WTC11 (cell line): Measurements from ENCODE around the gene CLBA1. TPM values are rescaled to one million over a fixed set of nuclear protein-coding genes. Genes with fewer than 3 reads are reported as not detected.

Experiments
- ATF1 ChIP-seq: sonication (generic); formaldehyde crosslinking; IDR thresholded peaks from 2 replicates; pipeline ENCODE4 v1.8.1; 2023; ENCODE audit warnings: mild to moderate bottlenecking, moderate library complexity, missing genetic modification reagents
- ELF4 ChIP-seq: sonication (generic); formaldehyde crosslinking; IDR thresholded peaks from 2 replicates; pipeline ENCODE4 v1.8.1; 2022; ENCODE audit warnings: low read depth, mild to moderate bottlenecking, moderate library complexity, missing genetic modification reagents
- EMX1 ChIP-seq: fragments of 250-450 bp; sonication (Bioruptor Pico); IDR thresholded peaks from 2 replicates; pipeline ENCODE4 v1.8.0; 2021; ENCODE audit warnings: mild to moderate bottlenecking
- ESRRA ChIP-seq: sonication (generic); formaldehyde crosslinking; IDR thresholded peaks from 2 replicates; pipeline ENCODE4 v1.8.1; 2022; ENCODE audit warnings: mild to moderate bottlenecking, missing genetic modification reagents, borderline replicate concordance
- GRHL2 ChIP-seq: fragments of 250-450 bp; sonication (Bioruptor Pico); IDR thresholded peaks from 2 replicates; pipeline ENCODE4 v1.8.0; 2022; ENCODE audit warnings: mild to moderate bottlenecking, moderate library complexity; ENCODE audit not compliant: insufficient replicate concordance, severe bottlenecking
- IRF2 ChIP-seq: sonication (generic); formaldehyde crosslinking; IDR thresholded peaks from 2 replicates; pipeline ENCODE4 v1.8.0; 2022; ENCODE audit warnings: low read depth, missing genetic modification reagents, borderline replicate concordance
- JAZF1 ChIP-seq: fragments of 250-450 bp; sonication (Bioruptor Pico); IDR thresholded peaks from 2 replicates; pipeline ENCODE4 v1.9.0; 2021; ENCODE audit warnings: moderate library complexity, mild to moderate bottlenecking, inconsistent platforms
- KAT7 ChIP-seq: sonication (generic); formaldehyde crosslinking; IDR thresholded peaks from 2 replicates; pipeline ENCODE4 v1.8.1; 2023; ENCODE audit warnings: missing genetic modification reagents, mild to moderate bottlenecking, borderline replicate concordance
- MYBL2 ChIP-seq: sonication (generic); formaldehyde crosslinking; IDR thresholded peaks from 2 replicates; pipeline ENCODE4 v1.8.1; 2023; ENCODE audit warnings: mild to moderate bottlenecking, moderate library complexity, missing genetic modification reagents
- NFATC4 ChIP-seq: fragments of 250-450 bp; sonication (Bioruptor Pico); IDR thresholded peaks from 2 replicates; pipeline ENCODE4 v1.9.0; 2021; ENCODE audit warnings: mild to moderate bottlenecking
- NFYB ChIP-seq: sonication (generic); formaldehyde crosslinking; conservative IDR thresholded peaks from 2 replicates; pipeline ENCODE4 v1.8.0; 2022; ENCODE audit warnings: low read depth, missing genetic modification reagents
- NR3C1 ChIP-seq: sonication (generic); formaldehyde crosslinking; conservative IDR thresholded peaks from 2 replicates; pipeline ENCODE4 v1.8.1; 2023; ENCODE audit warnings: low read depth, mild to moderate bottlenecking, missing genetic modification reagents
- PRRX2 ChIP-seq: fragments of 250-450 bp; sonication (Bioruptor Pico); IDR thresholded peaks from 2 replicates; pipeline ENCODE4 v1.8.0; 2021; ENCODE audit warnings: mild to moderate bottlenecking
- SMAD4 ChIP-seq: sonication (generic); formaldehyde crosslinking; IDR thresholded peaks from 2 replicates; pipeline ENCODE4 v1.8.0; 2022; ENCODE audit warnings: mild to moderate bottlenecking, missing genetic modification reagents
- TCF7 ChIP-seq: sonication (generic); formaldehyde crosslinking; IDR thresholded peaks from 2 replicates; pipeline ENCODE4 v1.8.0; 2022; ENCODE audit warnings: mild to moderate bottlenecking, low read depth, missing genetic modification reagents, moderate library complexity
- TP53 ChIP-seq: sonication (generic); formaldehyde crosslinking; IDR thresholded peaks from 2 replicates; pipeline ENCODE4 v1.8.1; 2023; ENCODE audit warnings: mild to moderate bottlenecking, missing genetic modification reagents
- ZBTB21 ChIP-seq: sonication (generic); formaldehyde crosslinking; IDR thresholded peaks from 2 replicates; pipeline ENCODE4 v1.8.1; 2023; ENCODE audit warnings: mild to moderate bottlenecking, missing genetic modification reagents, borderline replicate concordance
- ZNF416 ChIP-seq: fragments of 250-450 bp; sonication (Bioruptor Pico); IDR thresholded peaks from 2 replicates; pipeline ENCODE4 v1.9.0; 2021; ENCODE audit warnings: mild to moderate bottlenecking, inconsistent platforms
- total RNA-seq: library from RNA; stranded (reverse); gene quantifications from 3 replicates; pipeline ENCODE4 v1.2.3, GENCODE V29; 2021
- TF ChIP-seq, protein P1 (sequence below): sonication (generic); formaldehyde crosslinking; IDR thresholded peaks from 2 replicates; pipeline ENCODE4 v1.8.0; 2023; ENCODE audit warnings: missing genetic modification reagents, mild to moderate bottlenecking, borderline replicate concordance
- TF ChIP-seq, protein P2 (sequence below): sonication (generic); formaldehyde crosslinking; IDR thresholded peaks from 2 replicates; pipeline ENCODE4 v1.8.1; 2023; ENCODE audit warnings: mild to moderate bottlenecking, missing genetic modification reagents, moderate library complexity
- TF ChIP-seq, protein P3 (sequence below): fragments of 200-600 bp; IDR thresholded peaks from 2 replicates; pipeline ENCODE4 v1.8.0; 2022; ENCODE audit warnings: antibody characterized with exemption
- TF ChIP-seq, protein P4 (sequence below): sonication (generic); formaldehyde crosslinking; IDR thresholded peaks from 2 replicates; pipeline ENCODE4 v1.8.1; 2023; ENCODE audit warnings: mild to moderate bottlenecking, moderate library complexity, missing genetic modification reagents
- TF ChIP-seq, protein P5 (sequence below): sonication (generic); formaldehyde crosslinking; conservative IDR thresholded peaks from 2 replicates; pipeline ENCODE4 v1.8.1; 2022; ENCODE audit warnings: mild to moderate bottlenecking, missing genetic modification reagents
- TF ChIP-seq, protein P6 (sequence below): sonication (generic); formaldehyde crosslinking; IDR thresholded peaks from 2 replicates; pipeline ENCODE4 v1.8.0; 2022; ENCODE audit warnings: mild to moderate bottlenecking, missing genetic modification reagents
- TF ChIP-seq, protein P7 (sequence below): sonication (generic); formaldehyde crosslinking; IDR thresholded peaks from 2 replicates; pipeline ENCODE4 v1.8.1; 2022; ENCODE audit warnings: mild to moderate bottlenecking, missing genetic modification reagents, moderate library complexity, borderline replicate concordance
- TF ChIP-seq, protein P8 (sequence below): fragments of 250-450 bp; sonication (Bioruptor Pico); IDR thresholded peaks from 2 replicates; pipeline ENCODE4 v1.9.0; 2021; ENCODE audit warnings: mild to moderate bottlenecking

Gene CLBA1
- total RNA-seq, 1 experiment from 2014 or later = 3.8 TPM

DNA sequence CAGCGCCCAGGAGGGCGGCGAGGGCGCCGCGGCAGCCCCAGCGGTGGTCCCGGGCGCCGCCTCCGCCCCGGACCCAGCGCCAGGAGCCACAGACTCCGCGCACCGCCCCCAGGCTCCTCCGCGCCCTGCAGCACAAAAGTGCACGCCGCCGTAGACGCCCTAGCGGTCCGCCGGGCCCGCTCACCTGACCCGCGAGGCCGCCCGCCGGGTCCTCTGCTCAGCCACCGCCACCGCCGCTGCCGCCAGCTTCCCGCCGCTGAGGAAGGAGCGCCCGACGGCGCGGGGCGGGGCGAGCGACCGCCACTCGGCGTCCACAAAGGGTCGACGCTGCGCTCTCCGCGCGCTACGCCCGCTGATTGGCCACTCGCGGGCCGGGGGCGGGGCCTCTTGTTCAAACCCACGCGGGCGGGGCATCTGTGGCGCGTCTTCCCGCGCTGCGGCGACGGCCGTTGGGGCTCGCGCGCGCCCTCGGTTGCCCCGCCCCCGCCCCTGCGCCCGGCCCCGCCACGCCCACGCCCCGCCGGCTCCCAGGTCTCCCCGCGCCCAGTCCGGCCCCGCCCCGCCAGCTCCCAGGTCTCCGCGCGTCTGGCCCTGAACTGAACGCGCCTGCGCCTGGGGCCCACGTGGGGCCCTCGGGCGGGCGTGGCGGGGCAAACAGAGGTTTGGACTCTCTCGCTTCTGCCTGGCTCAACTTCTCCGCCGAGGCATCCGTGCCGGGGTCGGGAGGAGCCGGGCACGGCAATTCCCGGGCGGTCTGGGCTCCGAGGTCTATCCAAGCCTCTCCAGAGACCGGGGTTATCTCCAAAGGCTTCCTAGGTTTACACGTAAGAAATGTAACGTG lies 35.4 kb downstream of the CLBA1 start, which contains the start of gene CDCA4 (continued):
- TF ChIP-seq, protein P1, sequence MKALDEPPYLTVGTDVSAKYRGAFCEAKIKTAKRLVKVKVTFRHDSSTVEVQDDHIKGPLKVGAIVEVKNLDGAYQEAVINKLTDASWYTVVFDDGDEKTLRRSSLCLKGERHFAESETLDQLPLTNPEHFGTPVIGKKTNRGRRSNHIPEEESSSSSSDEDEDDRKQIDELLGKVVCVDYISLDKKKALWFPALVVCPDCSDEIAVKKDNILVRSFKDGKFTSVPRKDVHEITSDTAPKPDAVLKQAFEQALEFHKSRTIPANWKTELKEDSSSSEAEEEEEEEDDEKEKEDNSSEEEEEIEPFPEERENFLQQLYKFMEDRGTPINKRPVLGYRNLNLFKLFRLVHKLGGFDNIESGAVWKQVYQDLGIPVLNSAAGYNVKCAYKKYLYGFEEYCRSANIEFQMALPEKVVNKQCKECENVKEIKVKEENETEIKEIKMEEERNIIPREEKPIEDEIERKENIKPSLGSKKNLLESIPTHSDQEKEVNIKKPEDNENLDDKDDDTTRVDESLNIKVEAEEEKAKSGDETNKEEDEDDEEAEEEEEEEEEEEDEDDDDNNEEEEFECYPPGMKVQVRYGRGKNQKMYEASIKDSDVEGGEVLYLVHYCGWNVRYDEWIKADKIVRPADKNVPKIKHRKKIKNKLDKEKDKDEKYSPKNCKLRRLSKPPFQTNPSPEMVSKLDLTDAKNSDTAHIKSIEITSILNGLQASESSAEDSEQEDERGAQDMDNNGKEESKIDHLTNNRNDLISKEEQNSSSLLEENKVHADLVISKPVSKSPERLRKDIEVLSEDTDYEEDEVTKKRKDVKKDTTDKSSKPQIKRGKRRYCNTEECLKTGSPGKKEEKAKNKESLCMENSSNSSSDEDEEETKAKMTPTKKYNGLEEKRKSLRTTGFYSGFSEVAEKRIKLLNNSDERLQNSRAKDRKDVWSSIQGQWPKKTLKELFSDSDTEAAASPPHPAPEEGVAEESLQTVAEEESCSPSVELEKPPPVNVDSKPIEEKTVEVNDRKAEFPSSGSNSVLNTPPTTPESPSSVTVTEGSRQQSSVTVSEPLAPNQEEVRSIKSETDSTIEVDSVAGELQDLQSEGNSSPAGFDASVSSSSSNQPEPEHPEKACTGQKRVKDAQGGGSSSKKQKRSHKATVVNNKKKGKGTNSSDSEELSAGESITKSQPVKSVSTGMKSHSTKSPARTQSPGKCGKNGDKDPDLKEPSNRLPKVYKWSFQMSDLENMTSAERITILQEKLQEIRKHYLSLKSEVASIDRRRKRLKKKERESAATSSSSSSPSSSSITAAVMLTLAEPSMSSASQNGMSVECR (CRISPR knock-in tag) = peak; percentile 21
- TF ChIP-seq ESRRA (CRISPR knock-in tag) (no peak), TP53 (CRISPR knock-in tag) (peak; percentile 93), EMX1 (CRISPR knock-in tag) (no peak), TCF7 (no peak), MYBL2 (CRISPR knock-in tag) (peak; percentile 98), ELF4 (CRISPR knock-in tag) (no peak), KAT7 (no peak), NFATC4 (CRISPR knock-in tag) (no peak), SMAD4 (CRISPR knock-in tag) (no peak), JAZF1 (CRISPR knock-in tag) (no peak), IRF2 (CRISPR knock-in tag) (no peak), PRRX2 (CRISPR knock-in tag) (no peak), GRHL2 (CRISPR knock-in tag) (no peak), NFYB (CRISPR knock-in tag) (peak; percentile 82), ATF1 (CRISPR knock-in tag) (no peak), ZNF416 (CRISPR knock-in tag) (no peak), ZBTB21 (CRISPR knock-in tag) (peak; percentile 62; the same call in 1 of the 2 replicates), NR3C1 (CRISPR knock-in tag) (no peak; the same call in 1 of the 2 replicates)
- TF ChIP-seq, protein P2, sequence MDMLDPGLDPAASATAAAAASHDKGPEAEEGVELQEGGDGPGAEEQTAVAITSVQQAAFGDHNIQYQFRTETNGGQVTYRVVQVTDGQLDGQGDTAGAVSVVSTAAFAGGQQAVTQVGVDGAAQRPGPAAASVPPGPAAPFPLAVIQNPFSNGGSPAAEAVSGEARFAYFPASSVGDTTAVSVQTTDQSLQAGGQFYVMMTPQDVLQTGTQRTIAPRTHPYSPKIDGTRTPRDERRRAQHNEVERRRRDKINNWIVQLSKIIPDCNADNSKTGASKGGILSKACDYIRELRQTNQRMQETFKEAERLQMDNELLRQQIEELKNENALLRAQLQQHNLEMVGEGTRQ (CRISPR knock-in tag) = peak; percentile 93
- TF ChIP-seq, protein P3, sequence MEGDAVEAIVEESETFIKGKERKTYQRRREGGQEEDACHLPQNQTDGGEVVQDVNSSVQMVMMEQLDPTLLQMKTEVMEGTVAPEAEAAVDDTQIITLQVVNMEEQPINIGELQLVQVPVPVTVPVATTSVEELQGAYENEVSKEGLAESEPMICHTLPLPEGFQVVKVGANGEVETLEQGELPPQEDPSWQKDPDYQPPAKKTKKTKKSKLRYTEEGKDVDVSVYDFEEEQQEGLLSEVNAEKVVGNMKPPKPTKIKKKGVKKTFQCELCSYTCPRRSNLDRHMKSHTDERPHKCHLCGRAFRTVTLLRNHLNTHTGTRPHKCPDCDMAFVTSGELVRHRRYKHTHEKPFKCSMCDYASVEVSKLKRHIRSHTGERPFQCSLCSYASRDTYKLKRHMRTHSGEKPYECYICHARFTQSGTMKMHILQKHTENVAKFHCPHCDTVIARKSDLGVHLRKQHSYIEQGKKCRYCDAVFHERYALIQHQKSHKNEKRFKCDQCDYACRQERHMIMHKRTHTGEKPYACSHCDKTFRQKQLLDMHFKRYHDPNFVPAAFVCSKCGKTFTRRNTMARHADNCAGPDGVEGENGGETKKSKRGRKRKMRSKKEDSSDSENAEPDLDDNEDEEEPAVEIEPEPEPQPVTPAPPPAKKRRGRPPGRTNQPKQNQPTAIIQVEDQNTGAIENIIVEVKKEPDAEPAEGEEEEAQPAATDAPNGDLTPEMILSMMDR = no peak
- TF ChIP-seq, protein P4, sequence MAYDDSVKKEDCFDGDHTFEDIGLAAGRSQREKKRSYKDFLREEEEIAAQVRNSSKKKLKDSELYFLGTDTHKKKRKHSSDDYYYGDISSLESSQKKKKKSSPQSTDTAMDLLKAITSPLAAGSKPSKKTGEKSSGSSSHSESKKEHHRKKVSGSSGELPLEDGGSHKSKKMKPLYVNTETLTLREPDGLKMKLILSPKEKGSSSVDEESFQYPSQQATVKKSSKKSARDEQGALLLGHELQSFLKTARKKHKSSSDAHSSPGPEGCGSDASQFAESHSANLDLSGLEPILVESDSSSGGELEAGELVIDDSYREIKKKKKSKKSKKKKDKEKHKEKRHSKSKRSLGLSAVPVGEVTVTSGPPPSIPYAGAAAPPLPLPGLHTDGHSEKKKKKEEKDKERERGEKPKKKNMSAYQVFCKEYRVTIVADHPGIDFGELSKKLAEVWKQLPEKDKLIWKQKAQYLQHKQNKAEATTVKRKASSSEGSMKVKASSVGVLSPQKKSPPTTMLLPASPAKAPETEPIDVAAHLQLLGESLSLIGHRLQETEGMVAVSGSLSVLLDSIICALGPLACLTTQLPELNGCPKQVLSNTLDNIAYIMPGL (CRISPR knock-in tag) = no peak; the same call in 1 of the 2 replicates
- TF ChIP-seq, protein P5, sequence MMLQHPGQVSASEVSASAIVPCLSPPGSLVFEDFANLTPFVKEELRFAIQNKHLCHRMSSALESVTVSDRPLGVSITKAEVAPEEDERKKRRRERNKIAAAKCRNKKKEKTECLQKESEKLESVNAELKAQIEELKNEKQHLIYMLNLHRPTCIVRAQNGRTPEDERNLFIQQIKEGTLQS (CRISPR knock-in tag) = no peak
- TF ChIP-seq, protein P6, sequence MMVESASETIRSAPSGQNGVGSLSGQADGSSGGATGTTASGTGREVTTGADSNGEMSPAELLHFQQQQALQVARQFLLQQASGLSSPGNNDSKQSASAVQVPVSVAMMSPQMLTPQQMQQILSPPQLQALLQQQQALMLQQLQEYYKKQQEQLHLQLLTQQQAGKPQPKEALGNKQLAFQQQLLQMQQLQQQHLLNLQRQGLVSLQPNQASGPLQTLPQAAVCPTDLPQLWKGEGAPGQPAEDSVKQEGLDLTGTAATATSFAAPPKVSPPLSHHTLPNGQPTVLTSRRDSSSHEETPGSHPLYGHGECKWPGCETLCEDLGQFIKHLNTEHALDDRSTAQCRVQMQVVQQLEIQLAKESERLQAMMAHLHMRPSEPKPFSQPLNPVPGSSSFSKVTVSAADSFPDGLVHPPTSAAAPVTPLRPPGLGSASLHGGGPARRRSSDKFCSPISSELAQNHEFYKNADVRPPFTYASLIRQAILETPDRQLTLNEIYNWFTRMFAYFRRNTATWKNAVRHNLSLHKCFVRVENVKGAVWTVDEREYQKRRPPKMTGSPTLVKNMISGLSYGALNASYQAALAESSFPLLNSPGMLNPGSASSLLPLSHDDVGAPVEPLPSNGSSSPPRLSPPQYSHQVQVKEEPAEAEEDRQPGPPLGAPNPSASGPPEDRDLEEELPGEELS (CRISPR knock-in tag) = no peak; the same call in 1 of the 2 replicates
- TF ChIP-seq, protein P7, sequence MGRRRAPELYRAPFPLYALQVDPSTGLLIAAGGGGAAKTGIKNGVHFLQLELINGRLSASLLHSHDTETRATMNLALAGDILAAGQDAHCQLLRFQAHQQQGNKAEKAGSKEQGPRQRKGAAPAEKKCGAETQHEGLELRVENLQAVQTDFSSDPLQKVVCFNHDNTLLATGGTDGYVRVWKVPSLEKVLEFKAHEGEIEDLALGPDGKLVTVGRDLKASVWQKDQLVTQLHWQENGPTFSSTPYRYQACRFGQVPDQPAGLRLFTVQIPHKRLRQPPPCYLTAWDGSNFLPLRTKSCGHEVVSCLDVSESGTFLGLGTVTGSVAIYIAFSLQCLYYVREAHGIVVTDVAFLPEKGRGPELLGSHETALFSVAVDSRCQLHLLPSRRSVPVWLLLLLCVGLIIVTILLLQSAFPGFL (CRISPR knock-in tag) = 0 out of 2 replicates have a peak, but pooled peaks have one; percentile 35
- TF ChIP-seq, protein P8, sequence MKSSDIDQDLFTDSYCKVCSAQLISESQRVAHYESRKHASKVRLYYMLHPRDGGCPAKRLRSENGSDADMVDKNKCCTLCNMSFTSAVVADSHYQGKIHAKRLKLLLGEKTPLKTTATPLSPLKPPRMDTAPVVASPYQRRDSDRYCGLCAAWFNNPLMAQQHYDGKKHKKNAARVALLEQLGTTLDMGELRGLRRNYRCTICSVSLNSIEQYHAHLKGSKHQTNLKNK (CRISPR knock-in tag) = no peak
